Measurements from ENCODE around the gene ZDHHC24.

The ZDHHC24 gene

DNA sequence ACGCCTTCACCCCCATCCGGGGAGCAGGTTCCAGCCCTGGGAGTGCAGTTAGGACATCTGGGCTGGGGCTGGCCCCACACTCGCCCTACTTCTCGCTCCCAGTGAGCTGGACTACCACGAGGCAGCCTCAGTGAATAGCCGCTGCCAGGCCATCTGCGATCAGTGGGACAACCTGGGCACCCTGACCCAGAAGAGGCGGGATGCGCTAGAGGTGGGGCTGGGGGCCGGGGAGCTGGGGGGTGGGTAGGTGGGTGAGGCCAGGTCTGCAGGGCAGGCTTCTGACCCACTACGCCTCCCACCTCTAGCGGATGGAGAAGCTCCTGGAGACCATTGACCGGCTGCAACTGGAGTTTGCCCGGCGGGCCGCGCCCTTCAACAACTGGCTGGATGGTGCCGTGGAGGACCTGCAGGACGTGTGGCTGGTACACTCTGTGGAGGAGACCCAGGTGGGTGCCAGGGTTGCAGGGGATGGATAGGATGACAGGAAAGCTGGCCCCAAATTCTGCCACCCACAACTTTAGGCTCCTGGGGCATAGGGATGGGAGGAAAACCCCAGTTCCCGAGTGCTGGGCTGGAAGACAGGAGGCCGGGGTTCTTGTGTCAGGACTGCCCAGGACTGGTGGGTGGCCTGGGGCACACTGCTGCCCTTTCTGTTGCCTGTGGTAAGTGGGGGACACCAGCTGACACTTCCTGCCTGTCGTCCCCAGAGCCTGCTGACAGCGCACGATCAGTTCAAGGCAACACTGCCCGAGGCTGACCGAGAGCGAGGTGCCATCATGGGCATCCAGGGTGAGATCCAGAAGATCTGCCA, 14.2 kb upstream of the ZDHHC24 start:
- WGBS (ENCODE audit: extremely low coverage, insufficient coverage, low lambda C conversion rate), result no CpG with 5 or more reads among the region's 27 CpGs
- no peaks in the 10 kb centered on the region for H3K79me1 ChIP-seq (ENCODE audit: low read length)
- H3K9ac ChIP-seq (ENCODE audit: low read length), result no peak overlapping the region
- no peak overlapping the region for H3K18ac ChIP-seq (ENCODE audit: low read length)
- no peaks in the 10 kb centered on the region for H3K79me2 ChIP-seq (ENCODE audit: control insufficient read depth, insufficient read depth, low read length)
- no peak overlapping the region for H3K23ac ChIP-seq (ENCODE audit: low read length)
- no peak overlapping the region for H3K27ac ChIP-seq (ENCODE audit: low read depth, low read length)
- H4K5ac ChIP-seq (ENCODE audit: low read length), result no peak overlapping the region
- H2BK15ac ChIP-seq (replicated peaks; ENCODE audit: low read depth), result no peak overlapping the region
- H3K4ac ChIP-seq (ENCODE audit: low read depth, low read length), result no peak overlapping the region
- no peaks in the 10 kb centered on the region for H3K36me3 ChIP-seq (ENCODE audit: control insufficient read depth, insufficient read depth, low read length)
- DNase-seq, result no peak
- no peak overlapping the region for H3K4me3 ChIP-seq (ENCODE audit: low read length)
- no peak overlapping the region for H3K56ac ChIP-seq (ENCODE audit: low read length)
- no peak overlapping the region for H2AK5ac ChIP-seq (ENCODE audit: low read length)
- H2BK5ac ChIP-seq (ENCODE audit: low read length), result no peak overlapping the region
- H3K4me2 ChIP-seq (ENCODE audit: low read length), result no peak overlapping the region
- no peaks in the 10 kb centered on the region for H3K4me1 ChIP-seq (ENCODE audit: control insufficient read depth, low read depth, low read length)
- no peak overlapping the region for H4K8ac ChIP-seq (ENCODE audit: low read depth, low read length)
- H2BK120ac ChIP-seq (ENCODE audit: low read depth, low read length), result no peak overlapping the region
- H3K27me3 ChIP-seq (ENCODE audit: insufficient read depth, low read length, poor library complexity), result no peaks in the 10 kb centered on the region

DNA sequence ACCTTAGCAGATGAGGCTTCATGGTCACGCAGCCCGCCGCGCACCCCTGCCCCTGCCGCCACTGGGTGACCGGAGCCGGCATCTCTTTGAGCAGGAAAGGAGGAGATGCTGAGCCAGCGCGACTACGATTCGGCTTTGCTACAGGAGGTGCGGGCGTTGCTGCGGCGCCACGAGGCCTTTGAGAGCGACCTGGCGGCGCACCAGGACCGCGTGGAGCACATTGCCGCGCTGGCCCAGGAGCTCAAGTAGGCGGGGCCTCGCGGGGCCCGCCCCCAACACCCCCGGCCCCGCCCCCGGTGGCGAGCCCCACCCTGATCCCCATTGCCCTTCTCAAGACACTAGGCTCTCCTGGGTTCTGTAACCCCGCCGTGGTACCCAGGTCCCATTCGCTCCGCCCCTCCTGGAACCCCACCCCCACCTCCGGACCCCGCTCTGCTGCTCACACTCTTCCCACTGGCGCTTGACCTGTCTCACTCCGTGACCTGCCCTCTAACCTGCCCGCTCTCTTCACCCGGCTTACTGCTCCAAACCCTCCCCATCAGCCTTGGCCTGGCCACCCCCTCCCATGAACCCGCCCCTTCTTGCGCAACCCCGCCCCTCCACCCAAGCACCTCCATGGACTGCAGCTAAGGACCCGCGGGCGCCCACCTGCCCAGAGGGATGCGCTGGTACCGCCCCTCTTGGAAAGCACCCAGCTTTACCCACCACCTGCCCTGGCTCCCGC, 13.5 kb upstream of the ZDHHC24 start:
- Histone ChIP-seq H4K8ac (ENCODE audit: low read depth, low read length) (no peak overlapping the region), H3K4me3 (ENCODE audit: low read length) (no peak overlapping the region), H3K23ac (ENCODE audit: low read length) (no peak overlapping the region), H3K4me2 (ENCODE audit: low read length) (no peak overlapping the region), H3K79me2 (ENCODE audit: control insufficient read depth, insufficient read depth, low read length) (no peaks in the 10 kb centered on the region), H3K4me1 (ENCODE audit: control insufficient read depth, low read depth, low read length) (no peaks in the 10 kb centered on the region), H3K18ac (ENCODE audit: low read length) (no peak overlapping the region), H3K27me3 (ENCODE audit: insufficient read depth, low read length, poor library complexity) (no peaks in the 10 kb centered on the region), H3K9ac (ENCODE audit: low read length) (no peak overlapping the region), H2BK5ac (ENCODE audit: low read length) (no peak overlapping the region), H3K79me1 (ENCODE audit: low read length) (no peaks in the 10 kb centered on the region), H3K36me3 (ENCODE audit: control insufficient read depth, insufficient read depth, low read length) (no peaks in the 10 kb centered on the region), H2BK120ac (ENCODE audit: low read depth, low read length) (no peak overlapping the region), H2BK15ac (replicated peaks; ENCODE audit: low read depth) (no peak overlapping the region), H3K56ac (ENCODE audit: low read length) (no peak overlapping the region), H4K5ac (ENCODE audit: low read length) (no peak overlapping the region), H3K4ac (ENCODE audit: low read depth, low read length) (no peak overlapping the region), H3K27ac (ENCODE audit: low read depth, low read length) (no peak overlapping the region), H2AK5ac (ENCODE audit: low read length) (no peak overlapping the region)
- WGBS (ENCODE audit: extremely low coverage, insufficient coverage, low lambda C conversion rate), result no CpG with 5 or more reads among the region's 50 CpGs
- no peak for DNase-seq

DNA sequence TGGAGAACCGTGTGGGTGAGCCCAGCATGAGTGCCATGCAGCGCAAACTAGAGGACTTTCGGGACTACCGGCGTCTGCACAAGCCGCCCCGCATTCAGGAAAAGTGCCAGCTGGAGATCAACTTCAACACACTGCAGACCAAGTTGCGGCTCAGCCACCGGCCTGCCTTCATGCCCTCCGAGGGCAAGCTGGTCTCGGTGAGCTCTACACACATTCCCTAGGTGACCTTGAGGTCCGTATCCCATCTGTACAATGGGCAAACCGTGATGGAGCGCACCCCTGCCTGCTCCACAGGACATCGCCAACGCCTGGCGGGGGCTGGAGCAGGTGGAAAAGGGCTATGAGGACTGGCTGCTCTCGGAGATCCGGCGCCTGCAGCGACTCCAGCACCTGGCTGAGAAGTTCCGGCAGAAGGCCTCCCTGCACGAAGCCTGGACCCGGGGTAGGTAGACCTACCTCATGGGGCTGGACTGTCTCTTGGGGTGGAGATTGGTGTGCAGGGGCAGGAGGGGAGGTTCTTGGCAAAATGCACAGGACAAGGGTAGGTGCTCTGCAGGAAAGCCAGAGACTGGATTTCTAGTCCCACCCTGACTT, 12.0 kb upstream of the ZDHHC24 start:
- no CpG with 5 or more reads among the region's 24 CpGs for WGBS (ENCODE audit: extremely low coverage, insufficient coverage, low lambda C conversion rate)
- H4K8ac ChIP-seq (ENCODE audit: low read depth, low read length), result no peak overlapping the region
- H2BK120ac ChIP-seq (ENCODE audit: low read depth, low read length), result no peak overlapping the region
- no peak overlapping the region for H3K56ac ChIP-seq (ENCODE audit: low read length)
- no peaks in the 10 kb centered on the region for H3K79me2 ChIP-seq (ENCODE audit: control insufficient read depth, insufficient read depth, low read length)
- H3K27me3 ChIP-seq (ENCODE audit: insufficient read depth, low read length, poor library complexity), result no peaks in the 10 kb centered on the region
- H3K36me3 ChIP-seq (ENCODE audit: control insufficient read depth, insufficient read depth, low read length), result no peaks in the 10 kb centered on the region
- H3K4me1 ChIP-seq (ENCODE audit: control insufficient read depth, low read depth, low read length), result no peaks in the 10 kb centered on the region
- no peak for DNase-seq
- no peak overlapping the region for H3K9ac ChIP-seq (ENCODE audit: low read length)
- H3K27ac ChIP-seq (ENCODE audit: low read depth, low read length), result no peak overlapping the region
- H3K23ac ChIP-seq (ENCODE audit: low read length), result no peak overlapping the region
- H3K18ac ChIP-seq (ENCODE audit: low read length), result no peak overlapping the region
- no peak overlapping the region for H3K4ac ChIP-seq (ENCODE audit: low read depth, low read length)
- no peak overlapping the region for H3K4me3 ChIP-seq (ENCODE audit: low read length)
- H3K4me2 ChIP-seq (ENCODE audit: low read length), result no peak overlapping the region
- H4K5ac ChIP-seq (ENCODE audit: low read length), result no peak overlapping the region
- no peak overlapping the region for H2AK5ac ChIP-seq (ENCODE audit: low read length)
- no peak overlapping the region for H2BK5ac ChIP-seq (ENCODE audit: low read length)
- H3K79me1 ChIP-seq (ENCODE audit: low read length), result no peaks in the 10 kb centered on the region
- H2BK15ac ChIP-seq (replicated peaks; ENCODE audit: low read depth), result no peak overlapping the region

DNA sequence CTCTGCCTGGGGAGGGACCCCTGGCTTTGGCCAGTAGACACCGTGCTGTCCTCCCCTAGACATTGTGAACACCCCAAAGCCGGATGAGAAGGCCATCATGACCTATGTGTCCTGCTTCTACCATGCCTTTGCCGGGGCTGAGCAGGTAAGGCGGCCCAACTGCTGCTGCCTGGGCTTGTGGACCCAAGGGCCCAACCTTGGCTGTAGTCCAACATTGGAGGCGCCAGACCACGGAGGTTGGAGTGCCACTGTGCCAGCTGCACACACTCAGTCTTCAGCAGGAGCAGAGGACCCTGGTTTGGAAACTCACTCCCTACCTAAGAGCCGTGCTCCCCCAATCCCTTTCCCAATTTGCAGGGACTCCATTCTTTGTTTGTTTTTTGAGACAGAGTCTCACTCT, 10.2 kb upstream of the ZDHHC24 start:
- Histone ChIP-seq H3K4me3 (ENCODE audit: low read length) (no peak overlapping the region), H3K18ac (ENCODE audit: low read length) (no peak overlapping the region), H3K23ac (ENCODE audit: low read length) (no peak overlapping the region), H2BK120ac (ENCODE audit: low read depth, low read length) (no peak overlapping the region), H3K27me3 (ENCODE audit: insufficient read depth, low read length, poor library complexity) (no peaks in the 10 kb centered on the region), H3K79me1 (ENCODE audit: low read length) (no peaks in the 10 kb centered on the region), H3K9ac (ENCODE audit: low read length) (no peak overlapping the region), H2BK5ac (ENCODE audit: low read length) (no peak overlapping the region), H3K4ac (ENCODE audit: low read depth, low read length) (no peak overlapping the region), H3K27ac (ENCODE audit: low read depth, low read length) (no peak overlapping the region), H3K4me1 (ENCODE audit: control insufficient read depth, low read depth, low read length) (no peaks in the 10 kb centered on the region), H2BK15ac (replicated peaks; ENCODE audit: low read depth) (no peak overlapping the region), H3K36me3 (ENCODE audit: control insufficient read depth, insufficient read depth, low read length) (no peaks in the 10 kb centered on the region), H4K8ac (ENCODE audit: low read depth, low read length) (no peak overlapping the region), H2AK5ac (ENCODE audit: low read length) (no peak overlapping the region), H3K79me2 (ENCODE audit: control insufficient read depth, insufficient read depth, low read length) (no peaks in the 10 kb centered on the region), H3K56ac (ENCODE audit: low read length) (no peak overlapping the region), H3K4me2 (ENCODE audit: low read length) (no peak overlapping the region), H4K5ac (ENCODE audit: low read length) (no peak overlapping the region)
- no peak for DNase-seq
- WGBS (ENCODE audit: extremely low coverage, insufficient coverage, low lambda C conversion rate), result no CpG with 5 or more reads among the region's 7 CpGs

DNA sequence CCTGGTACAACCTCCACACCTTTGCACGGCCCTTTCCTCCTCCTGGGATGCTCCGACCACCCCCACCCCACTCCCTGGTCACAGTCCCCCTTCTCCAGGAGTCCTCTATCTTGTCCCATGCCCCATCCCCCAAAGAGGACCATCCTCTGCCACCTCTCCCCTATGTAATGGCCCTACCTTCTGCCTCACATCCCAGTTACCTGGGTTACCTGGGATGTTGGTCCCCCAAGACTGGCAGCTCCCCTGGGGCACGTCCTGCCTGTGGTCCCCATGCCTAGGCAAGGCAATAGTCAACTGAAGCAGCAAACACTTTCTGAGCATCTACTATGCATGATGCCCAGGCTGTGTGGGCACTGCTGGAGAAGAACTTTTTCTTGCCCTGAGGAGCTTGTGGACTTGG, 9.6 kb upstream of the ZDHHC24 start:
- Histone ChIP-seq H2BK15ac (replicated peaks; ENCODE audit: low read depth) (no peak overlapping the region), H4K5ac (ENCODE audit: low read length) (no peak overlapping the region), H3K79me1 (ENCODE audit: low read length) (no peaks in the 10 kb centered on the region), H3K18ac (ENCODE audit: low read length) (no peak overlapping the region), H2BK5ac (ENCODE audit: low read length) (no peak overlapping the region), H3K4me2 (ENCODE audit: low read length) (no peak overlapping the region), H3K23ac (ENCODE audit: low read length) (no peak overlapping the region), H3K4me3 (ENCODE audit: low read length) (no peak overlapping the region), H3K9ac (ENCODE audit: low read length) (no peak overlapping the region), H2AK5ac (ENCODE audit: low read length) (no peak overlapping the region), H2BK120ac (ENCODE audit: low read depth, low read length) (no peak overlapping the region), H3K27ac (ENCODE audit: low read depth, low read length) (no peak overlapping the region), H3K27me3 (ENCODE audit: insufficient read depth, low read length, poor library complexity) (no peaks in the 10 kb centered on the region), H3K36me3 (ENCODE audit: control insufficient read depth, insufficient read depth, low read length) (no peaks in the 10 kb centered on the region), H3K56ac (ENCODE audit: low read length) (no peak overlapping the region), H3K79me2 (ENCODE audit: control insufficient read depth, insufficient read depth, low read length) (no peaks in the 10 kb centered on the region), H4K8ac (ENCODE audit: low read depth, low read length) (no peak overlapping the region), H3K4ac (ENCODE audit: low read depth, low read length) (no peak overlapping the region), H3K4me1 (ENCODE audit: control insufficient read depth, low read depth, low read length) (no peaks in the 10 kb centered on the region)
- WGBS (ENCODE audit: extremely low coverage, insufficient coverage, low lambda C conversion rate), result no CpG with 5 or more reads among the region's 3 CpGs
- DNase-seq, result no peak
